ENCODE measurements around the gene ANKRD49.

GRCh38 chr11:94537031-94537600 lies 43.3 kb downstream of the ANKRD49 start:
- TF ChIP-seq CTCF (IDR thresholded peaks at IDR 0.05; ENCODE audit: low read depth, low read length) (no peak), MAX (IDR thresholded peaks at IDR 0.05; ENCODE audit: low read depth, low read length) (no peak), POLR2A (IDR thresholded peaks at IDR 0.05; ENCODE audit: extremely low read depth, insufficient read length) (no peak)
